HCT116 (cell line): ENCODE measurements around the gene RAB19. TPM values are rescaled to one million over a fixed set of nuclear protein-coding genes. Genes with fewer than 3 reads are reported as not detected.

Source experiments
- ATAC-seq: fragments of 200-7000 bp; cut with Tn5 transposase; 2 replicates; pipeline ENCODE4 v1.9.1; 2020; ENCODE audit warnings: mild to moderate bottlenecking, moderate library complexity
- BruUV-seq: library from RNA; stranded (reverse); fragments of 400-500 nt; replicated peaks from 2 replicates; lab custom pipeline; 2021; lab: Mats Ljungman, UMichigan
- CTCF ChIA-PET: fragments of 300-600 bp; sonication (Branson Sonifier 250); formaldehyde crosslinking; loops from one replicate; lab custom pipeline; 2021; ENCODE audit warnings: antibody characterized with exemption; lab: Charles Lee
- POLR2A ChIA-PET: fragments of 300-600, 350-600 bp; sonication (Branson Sonifier 250); formaldehyde crosslinking; loops from one replicate; lab custom pipeline; 2021; ENCODE audit warnings: antibody characterized with exemption; lab: Charles Lee
- RAD21 ChIA-PET, 2 experiments: fragments of 300-600 bp; sonication (Branson Sonifier 250); formaldehyde crosslinking; loops; one replicate each; lab custom pipeline; 2023; ENCODE audit warnings: low total read pairs in 2 of 2; ENCODE audit not compliant: uncharacterized antibody in 2 of 2, unreplicated experiment in 2 of 2, low non-redundant PET in 1 of 2; lab: Charles Lee
- DNase-seq: peaks from one replicate; pipeline ENCODE4 v3.0.0-alpha.2; 2010; ENCODE audit warnings: low read depth, low spot score
- H2AFZ ChIP-seq: fragments of 200-600 bp; shearing (Covaris generic), sonication (generic); 2 replicates; pipeline ENCODE4 v1.6.1; 2017; ENCODE audit warnings: low read depth, mixed run types, mixed read lengths, antibody characterized with exemption, low read length; ENCODE audit not compliant: poor library complexity, severe bottlenecking
- H3K27ac ChIP-seq: 2 replicates; pipeline ENCODE4 v1.5.1; 2012; ENCODE audit warnings: low read depth, low read length
- H3K27me3 ChIP-seq: fragments of 200-600 bp; sonication (generic); 2 replicates; pipeline ENCODE4 v1.6.1; 2016; ENCODE audit warnings: mixed run types, low read length, mixed read lengths; ENCODE audit not compliant: insufficient read depth
- H3K36me3 ChIP-seq, 2 experiments: fragments of 200-500 bp in 1 of 2; fragments of 200-600 bp in 1 of 2; sonication (Bioruptor generic) in 1 of 2; sonication (generic) in 1 of 2; 2 replicates each; pipeline versions ENCODE4 v1.5.1 to v1.6.1; 2014 to 2016; ENCODE audit warnings: low read length in 2 of 2, inconsistent platforms in 1 of 2, mixed read lengths in 1 of 2, mixed run types in 1 of 2; ENCODE audit not compliant: insufficient read depth in 2 of 2, control insufficient read depth in 1 of 2
- H3K4me1 ChIP-seq, 2 experiments: fragments of 200-600 bp in 1 of 2; sonication (generic) in 1 of 2; 2 replicates each; pipeline versions ENCODE4 v1.5.1 to v1.6.1; 2012 to 2017; ENCODE audit warnings: low read length in 2 of 2, inconsistent platforms in 1 of 2, mild to moderate bottlenecking in 1 of 2, mixed read lengths in 1 of 2, mixed run types in 1 of 2, moderate library complexity in 1 of 2; ENCODE audit not compliant: insufficient read depth in 2 of 2, control insufficient read depth in 1 of 2
- H3K4me2 ChIP-seq: fragments of 200-600 bp; sonication (generic); 2 replicates; pipeline ENCODE4 v1.6.1; 2017; ENCODE audit warnings: mixed run types, low read length, mixed read lengths
- H3K4me3 ChIP-seq, 2 experiments: fragments of 200-600 bp in 1 of 2; sonication (generic) in 1 of 2; replicated peaks in 1 of 2; 2 replicates each; pipeline ENCODE4 v1.5.1; 2011 to 2016; ENCODE audit warnings: low read length in 2 of 2, control low read depth in 1 of 2, low read depth in 1 of 2, mild to moderate bottlenecking in 1 of 2, mixed read lengths in 1 of 2, mixed run types in 1 of 2
- H3K79me2 ChIP-seq: fragments of 200-600 bp; sonication (generic); 2 replicates; pipeline ENCODE4 v1.6.1; 2017; ENCODE audit warnings: mild to moderate bottlenecking, mixed run types, low read length, moderate library complexity, mixed read lengths; ENCODE audit not compliant: insufficient read depth
- H3K9ac ChIP-seq: fragments of 200-600 bp; sonication (generic); 2 replicates; pipeline ENCODE4 v1.6.1; 2016; ENCODE audit warnings: low read length, mixed read lengths
- H3K9me2 ChIP-seq: fragments of 200-600 bp; sonication (generic), shearing (Covaris generic); 2 replicates; pipeline ENCODE4 v1.6.1; 2017; ENCODE audit warnings: mixed run types, mild to moderate bottlenecking, moderate library complexity; ENCODE audit not compliant: insufficient read depth
- H3K9me3 ChIP-seq, 2 experiments: fragments of 200-500 bp in 1 of 2; fragments of 200-600 bp in 1 of 2; sonication (Bioruptor generic) in 1 of 2; sonication (generic) in 1 of 2; 2 replicates each; pipeline ENCODE4 v1.6.1; 2014 to 2017; ENCODE audit warnings: low read length in 2 of 2, mixed read lengths in 2 of 2, inconsistent platforms in 1 of 2, low read depth in 1 of 2, mild to moderate bottlenecking in 1 of 2, mixed run types in 1 of 2, moderate library complexity in 1 of 2; ENCODE audit not compliant: control insufficient read depth in 1 of 2, insufficient read depth in 1 of 2
- H4K20me1 ChIP-seq: fragments of 200-600 bp; sonication (generic), shearing (Covaris generic); 2 replicates; pipeline ENCODE4 v1.6.1; 2017; ENCODE audit warnings: mixed run types, mild to moderate bottlenecking, moderate library complexity; ENCODE audit not compliant: insufficient read depth
- CBX3 ChIP-seq: IDR thresholded peaks from 2 replicates; pipeline ENCODE4 v1.6.1; 2012; ENCODE audit warnings: low read depth
- EZH2phosphoT487 ChIP-seq: fragments of 200-600 bp; IDR thresholded peaks from 2 replicates; pipeline ENCODE4 v1.6.1; 2018; ENCODE audit warnings: antibody characterized with exemption, borderline replicate concordance
- JUND ChIP-seq: IDR thresholded peaks from 2 replicates; pipeline ENCODE4 v1.6.1; 2012
- MAX ChIP-seq: IDR thresholded peaks from 2 replicates; pipeline ENCODE4 v1.6.1; 2012
- POLR2A ChIP-seq: IDR thresholded peaks from 2 replicates; pipeline ENCODE4 v1.7.0; 2011; ENCODE audit warnings: borderline replicate concordance; ENCODE audit not compliant: insufficient read depth, insufficient read length; ENCODE audit errors: extremely low read depth
- POLR2AphosphoS5 ChIP-seq: IDR thresholded peaks from 2 replicates; pipeline ENCODE4 v1.6.1; 2011; ENCODE audit warnings: mild to moderate bottlenecking, low read depth, low read length, moderate library complexity
- RAD21 ChIP-seq: IDR thresholded peaks from 2 replicates; pipeline ENCODE4 v1.6.1; 2012; ENCODE audit warnings: low read depth, mild to moderate bottlenecking
- REST ChIP-seq: IDR thresholded peaks from 2 replicates; pipeline ENCODE4 v1.6.1; 2012; ENCODE audit warnings: low read depth
- SIN3A ChIP-seq: IDR thresholded peaks from 2 replicates; pipeline ENCODE4 v1.6.1; 2012; ENCODE audit warnings: low read depth
- SRF ChIP-seq: IDR thresholded peaks from 2 replicates; pipeline ENCODE4 v1.6.1; 2012; ENCODE audit warnings: low read depth
- TCF7L2 ChIP-seq: IDR thresholded peaks from 2 replicates; pipeline ENCODE4 v1.7.0; 2011; ENCODE audit warnings: borderline replicate concordance, inconsistent platforms; ENCODE audit not compliant: insufficient read depth, insufficient read length; ENCODE audit errors: extremely low read depth
- YY1 ChIP-seq: IDR thresholded peaks from 2 replicates; pipeline ENCODE4 v1.6.1; 2011; ENCODE audit warnings: low read length, low read depth, moderate library complexity, mild to moderate bottlenecking; ENCODE audit not compliant: insufficient replicate concordance; ENCODE audit errors: extremely low read depth
- intact Hi-C: fragments of 100-400 bp; cut with micrococcal nuclease; formaldehyde crosslinking; loops from 2 replicates; pipeline ENCODE4 v1.10.0; 2022
- total RNA-seq: library from RNA; stranded (reverse); gene quantifications from one replicate; pipeline ENCODE4 v1.2.1, GENCODE V29; 2021; ENCODE audit not compliant: unreplicated experiment

Gene RAB19
- total RNA-seq, 1 experiment from 2014 or later: 2.6 TPM

- H4K20me1 ChIP-seq: no peaks in the 10 kb centered on the region
- TF ChIP-seq CBX3 (no peak), EZH2phosphoT487 (no peak), POLR2A (no peak), POLR2AphosphoS5 (no peak), RAD21 (no peak), TCF7L2 (no peak), JUND (no peak), SIN3A (no peak), YY1 (no peak), SRF (no peak), MAX (no peak), REST (no peak)
- TF ChIP-seq, all 23 proteins: peak for 0
- Histone ChIP-seq H3K27me3 (no peaks in the 10 kb centered on the region), H3K4me3 (no peak overlapping the region), H3K36me3 (no peaks in the 10 kb centered on the region; a peak in 1 of 4 replicates), H3K9me2 (no peaks in the 10 kb centered on the region), H3K4me1 (peaks cover 9 to 24% of the 10 kb centered on the region in 2 experiments; a peak in 3 of 4 replicates), H2AFZ (no peak overlapping the region), H3K4me2 (no peak overlapping the region), H3K9ac (no peak overlapping the region), H3K9me3 (no peaks in the 10 kb centered on the region), H3K79me2 (peaks cover 9% of the 10 kb centered on the region), H3K27ac (no peak overlapping the region)
- RAD21 ChIA-PET: no interaction called here
- intact Hi-C loops: loop anchor here (5.0 kb wide), 1 partner anchor 225 kb away; the partner anchor contains the start of gene KDM7A
- CTCF ChIA-PET: no interaction called here
- DNase-seq (no peak), ATAC-seq (no peak)
- POLR2A ChIA-PET: no interaction called here
- no TSS peak for BruUV-seq
Measured at GRCh38 chr7:140402178-140402835, 1.6 kb upstream of the RAB19 start.
